Gastroesophageal sphincter (tissue), 3 donors: ENCODE data around the gene COL4A6.

Experiments
- CTCF ChIP-seq, 4 experiments: fragments of 200-600 bp in 2 of 4; fragments of 450-650 bp in 2 of 4; sonication (generic) in 1 of 4; IDR thresholded peaks; one replicate each; pipeline ENCODE4 v1.5.1; 2017 to 2019; ENCODE audit warnings: antibody characterized with exemption in 4 of 4, mild to moderate bottlenecking in 2 of 4, moderate library complexity in 2 of 4
- EP300 ChIP-seq: sonication (generic); formaldehyde crosslinking; IDR thresholded peaks from one replicate; pipeline ENCODE4 v1.6.1; 2017; ENCODE audit warnings: antibody characterized with exemption, mild to moderate bottlenecking
- POLR2A ChIP-seq, 2 donors: fragments of 450-650 bp; IDR thresholded peaks; one replicate each; pipeline ENCODE4 v1.6.1; 2017; ENCODE audit warnings: antibody characterized with exemption in 2 of 2, mild to moderate bottlenecking in 2 of 2, moderate library complexity in 1 of 2

- no peak for TF ChIP-seq POLR2A (IDR thresholded peaks at IDR 0.05)
- no peak for TF ChIP-seq CTCF (IDR thresholded peaks at IDR 0.05)
- TF ChIP-seq EP300 = no peak
Observed at GRCh38 chrX:108271397-108271787, 166.8 kb downstream of the COL4A6 start.
